ENCODE measurements around the gene ALX4.

- TF ChIP-seq CTCF (IDR thresholded peaks at IDR 0.05), result no peak
- TF ChIP-seq POLR2A (IDR thresholded peaks at IDR 0.05), result no peak
Observed at GRCh38 chr11:44314733-44315132, 4.8 kb upstream of the ALX4 start.

Measured in uterus (tissue), 2 donors.